NCI-H82 treated with DMSO at 0.1 percent for 48 hours (cell line): ENCODE results near the gene WNT9B.
"Not testable (repeated sequence)": the region's sequence is repeated elsewhere in the genome, so short reads cannot be mapped to it uniquely, and the experiment has no call there.

Experiments used
- DNase-seq: peaks from one replicate; lab custom pipeline; 2025; ENCODE audit not compliant: unreplicated experiment; lab: John Stamatoyannopoulos, UW

WNT9B gene

DNA sequence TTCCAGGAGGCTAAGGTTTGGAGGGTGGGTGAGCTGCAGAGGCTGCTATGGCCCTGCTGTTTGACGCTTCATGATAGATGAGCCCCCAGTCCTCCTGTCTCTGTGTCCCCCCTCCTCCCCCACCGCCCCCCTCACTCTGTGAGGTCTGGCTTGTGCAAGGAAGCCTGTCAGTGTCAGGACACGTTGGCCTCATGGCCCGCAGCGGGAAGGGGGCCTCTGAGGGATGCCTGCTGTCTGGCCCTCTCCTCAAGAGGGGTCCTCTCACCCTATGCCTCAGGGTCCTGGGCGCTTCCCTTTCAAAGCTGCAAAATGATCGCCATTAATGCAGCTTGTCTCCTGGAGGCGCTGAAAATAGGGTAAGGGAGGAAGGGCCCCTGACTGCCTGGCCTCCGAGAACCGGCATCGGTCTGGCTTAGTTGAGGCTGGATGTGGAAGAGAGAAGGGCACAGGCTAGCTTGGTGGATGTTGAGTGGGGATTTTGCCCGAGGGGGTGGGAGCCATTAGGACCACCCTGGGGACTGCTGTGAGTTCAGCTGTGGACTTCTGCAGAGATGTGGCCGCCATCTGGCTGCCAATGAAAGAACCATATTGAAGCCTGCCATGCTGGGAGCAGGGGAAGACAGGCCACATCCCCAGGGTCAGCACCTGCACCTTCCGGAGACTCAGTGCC lies 56.8 kb downstream of the WNT9B start:
- no peak for DNase-seq

DNA sequence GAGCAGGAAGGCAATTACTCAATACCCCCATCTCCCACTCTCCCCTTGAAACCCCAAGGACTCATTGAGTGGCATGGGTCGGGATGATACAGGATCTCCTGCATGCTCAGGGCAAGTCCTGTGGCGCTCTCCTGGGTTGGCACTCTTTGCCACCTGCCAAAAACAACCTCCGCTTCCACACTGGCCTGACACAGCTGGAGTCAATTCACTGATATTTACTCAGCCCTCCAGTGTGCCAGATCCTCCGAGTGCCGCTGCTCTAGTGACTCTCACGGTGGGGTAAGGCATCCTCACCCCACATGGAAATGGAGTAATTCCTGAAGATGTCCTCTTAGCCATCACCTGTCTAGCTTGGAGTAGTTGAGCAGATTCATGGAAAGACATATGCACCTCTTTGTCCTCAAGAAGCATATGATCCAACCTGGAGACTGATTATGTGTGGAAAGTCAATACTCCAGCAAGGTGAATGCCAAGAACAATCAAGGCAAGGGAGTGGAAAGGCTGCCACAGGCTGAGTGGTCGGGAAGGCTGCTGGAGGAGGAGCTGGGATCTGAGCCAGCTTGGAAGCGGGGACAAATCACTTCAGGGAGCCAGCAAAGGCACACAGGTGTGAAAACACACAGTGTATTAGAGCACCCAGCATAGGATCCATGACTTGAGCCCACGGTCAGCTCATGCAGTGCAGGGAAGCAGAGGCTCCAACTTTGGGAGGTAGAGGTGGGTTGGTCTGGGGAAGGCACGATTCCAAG lies 59.0 kb downstream of the WNT9B start:
- DNase-seq, result no peak

DNA sequence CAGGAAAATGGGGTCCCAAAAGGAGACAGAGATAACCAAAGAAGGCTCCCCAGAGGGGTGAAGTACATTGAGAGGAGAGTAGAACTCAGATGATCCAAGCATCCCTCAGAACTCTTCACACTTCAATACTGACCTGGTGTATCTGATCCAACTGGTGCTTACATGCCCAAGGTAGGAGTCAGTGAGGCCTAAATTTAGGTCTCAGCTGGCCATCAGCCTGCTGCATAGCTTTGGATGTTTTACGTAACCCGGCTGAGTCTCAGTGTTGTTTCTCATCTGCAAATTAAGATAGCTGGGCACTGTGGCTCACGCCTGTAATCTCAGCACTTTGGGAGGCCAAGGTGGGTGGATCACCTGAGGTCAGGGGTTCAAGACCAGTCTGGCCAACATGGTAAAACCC lies 59.9 kb downstream of the WNT9B start:
- DNase-seq, result no peak

DNA sequence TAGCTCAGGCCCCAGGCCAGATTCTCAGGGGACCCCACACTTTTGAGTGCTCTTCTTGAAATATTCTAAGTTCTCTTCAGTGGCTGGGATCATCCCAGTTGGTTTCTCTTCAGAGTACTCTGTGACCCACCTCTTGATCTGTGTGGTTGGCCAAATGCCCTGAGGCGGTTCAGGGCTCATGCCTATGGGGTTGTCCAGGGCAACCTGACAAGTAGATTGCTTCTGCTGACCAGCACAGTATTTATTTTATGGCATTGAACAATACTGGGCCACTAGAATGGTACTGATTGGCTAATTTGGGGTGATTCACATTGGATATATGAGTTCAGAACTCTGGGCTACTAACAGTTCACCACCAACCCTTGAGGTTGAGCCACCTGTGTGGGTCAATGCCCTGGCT lies 64.2 kb downstream of the WNT9B start:
- DNase-seq, result no peak

DNA sequence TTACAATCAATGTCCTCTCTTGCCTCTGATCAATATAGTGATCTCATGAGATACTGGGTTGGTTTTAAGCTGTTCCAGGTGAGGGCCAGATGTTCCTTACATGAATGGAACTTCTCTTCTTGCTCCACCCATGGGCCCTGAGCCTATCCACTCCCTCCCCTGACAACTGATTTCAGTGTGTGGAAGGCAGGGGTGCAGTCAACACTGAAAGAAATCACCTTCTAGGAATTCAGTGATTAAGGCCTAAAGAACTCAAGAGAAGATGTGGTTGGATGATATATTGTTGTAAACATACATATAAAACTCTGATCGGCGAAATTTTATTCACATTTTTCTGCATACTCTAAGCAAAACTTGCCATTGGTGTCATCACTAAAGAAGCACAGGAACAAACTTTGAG lies 64.8 kb downstream of the WNT9B start:
- no peak for DNase-seq

DNA sequence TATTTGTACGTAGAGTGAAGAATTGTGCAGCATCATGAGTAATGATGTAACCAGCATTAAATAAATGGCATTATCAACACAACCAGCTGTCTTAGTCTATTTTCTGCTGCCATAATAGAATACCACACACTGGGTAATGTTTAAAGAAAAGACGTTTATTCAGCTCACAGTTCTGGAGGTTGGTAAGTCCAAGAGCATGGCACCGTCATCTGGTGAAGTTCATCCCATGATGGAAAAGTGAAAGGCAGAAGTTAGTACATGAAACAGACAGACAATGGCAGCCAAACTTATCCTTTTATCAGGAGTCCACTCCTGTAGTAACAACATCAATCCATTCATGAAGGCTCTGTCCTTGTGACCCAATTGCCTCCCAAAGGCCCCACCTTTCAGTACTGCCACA lies 65.2 kb downstream of the WNT9B start:
- no peak for DNase-seq

DNA sequence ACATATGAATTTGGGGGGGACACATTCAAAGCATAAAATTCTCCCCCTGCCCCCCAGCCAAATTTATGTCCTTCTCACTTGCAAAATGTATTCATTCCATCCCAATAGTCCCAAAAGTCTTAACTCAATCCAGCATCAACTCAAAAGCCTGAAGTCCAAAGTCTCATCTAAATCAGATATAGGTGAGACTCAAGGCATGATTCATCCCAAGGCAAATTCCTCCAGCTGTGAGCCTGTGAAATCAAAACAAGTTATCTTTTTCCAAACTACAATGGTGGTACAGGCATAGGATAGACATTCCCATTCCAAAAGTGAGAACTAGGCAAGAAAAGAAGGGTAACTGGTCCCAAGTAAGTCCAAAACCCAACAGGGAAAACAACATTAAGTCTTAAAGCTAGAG lies 65.7 kb downstream of the WNT9B start:
- no peak for DNase-seq

DNA sequence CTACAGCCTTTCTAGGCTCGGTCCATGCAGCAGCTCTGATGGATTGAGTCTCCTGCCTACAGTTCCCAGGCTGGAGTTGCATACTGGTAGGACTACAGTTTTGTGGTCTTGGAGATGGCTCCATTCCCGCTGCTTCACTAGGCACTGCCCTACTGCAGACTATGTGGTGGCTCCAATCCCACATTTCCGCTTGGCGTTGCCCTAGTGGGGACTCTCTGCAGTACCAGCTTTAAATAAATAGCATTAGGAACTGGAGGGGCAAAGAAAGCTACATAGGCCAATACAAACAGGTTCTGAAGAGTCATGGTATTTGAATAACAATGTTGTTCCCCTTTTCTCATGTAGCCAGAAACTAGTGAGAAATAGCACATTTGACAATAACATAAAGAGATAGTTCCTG lies 66.1 kb downstream of the WNT9B start:
- DNase-seq, result no peak

DNA sequence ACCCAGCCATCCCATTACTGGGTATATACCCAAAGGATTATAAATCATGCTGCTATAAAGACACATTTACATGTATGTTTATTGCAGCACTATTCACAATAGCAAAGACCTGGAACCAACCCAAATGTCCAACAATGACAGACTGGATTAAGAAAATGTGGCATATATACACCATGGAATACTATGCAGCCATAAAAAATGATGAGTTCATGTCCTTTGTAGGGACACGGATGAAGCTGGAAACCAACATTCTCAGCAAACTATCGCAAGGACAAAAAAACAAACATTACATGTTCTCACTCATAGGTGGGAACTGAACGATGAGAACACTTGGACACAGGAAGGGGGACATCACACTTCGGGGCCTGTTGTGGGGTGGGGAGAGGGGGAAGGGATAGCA lies 70.6 kb downstream of the WNT9B start:
- not testable (repeated sequence) for DNase-seq

DNA sequence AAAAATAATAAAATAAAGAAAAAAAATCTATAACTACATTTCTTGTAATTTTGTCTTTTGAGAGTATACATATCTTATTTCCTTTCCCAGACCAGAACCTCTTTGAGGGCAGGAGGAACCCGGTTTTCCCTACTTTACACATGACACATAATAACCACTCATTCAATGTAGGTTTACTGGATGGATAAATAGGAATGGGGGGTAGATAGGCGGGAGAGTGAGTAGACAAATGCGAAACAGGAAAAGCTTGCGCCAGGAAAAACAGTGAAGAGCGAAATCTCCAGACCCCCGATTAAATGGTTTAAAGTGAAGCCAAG lies 71.1 kb downstream of the WNT9B start:
- no peak for DNase-seq

DNA sequence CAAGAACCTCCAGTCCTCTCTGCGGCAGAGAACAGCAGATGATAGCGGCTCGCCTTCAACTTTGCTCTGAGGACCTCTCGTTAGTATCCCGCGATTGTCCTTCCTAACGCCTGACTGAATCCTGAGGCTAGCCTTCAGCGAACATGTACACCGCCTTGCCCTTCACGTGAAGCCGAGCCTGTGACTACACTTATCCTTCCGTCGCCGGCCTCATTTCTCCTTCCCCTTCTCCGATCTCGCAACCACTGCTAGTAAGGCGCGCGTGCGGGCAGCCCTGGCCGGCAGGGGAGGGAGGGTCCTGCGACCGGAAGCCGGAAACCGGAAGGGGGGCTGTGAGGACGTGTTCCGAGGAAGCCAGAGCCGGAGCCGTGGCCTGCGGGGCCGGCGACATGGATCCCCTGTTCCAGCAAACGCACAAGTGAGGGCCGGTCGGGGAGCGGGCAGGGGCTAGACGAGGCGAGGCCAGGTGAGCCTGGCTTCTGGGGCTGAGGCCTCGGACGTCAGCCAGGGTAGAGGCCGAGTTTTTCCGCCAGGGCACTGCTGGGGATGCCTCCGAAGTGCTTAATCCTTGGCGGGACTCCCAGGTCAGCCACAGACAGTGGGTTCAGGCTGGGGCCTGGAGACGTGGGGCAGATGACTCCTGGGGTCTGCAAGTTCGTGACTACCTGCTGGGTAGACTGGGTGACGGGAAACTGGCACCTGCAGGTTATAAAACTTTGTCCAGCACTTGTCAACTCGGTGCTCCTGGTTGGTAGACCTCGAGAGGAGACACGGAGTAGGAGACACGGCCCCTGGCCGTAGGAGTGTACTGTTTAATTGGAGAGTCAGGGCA lies 71.6 kb downstream of the WNT9B start, which contains the start of gene GOSR2:
TSS of gene GOSR2 (plus strand) at position 357 of the 832 bp plus-strand sequence. CDS start at position 390, 33 bp downstream.
- DNase-seq, result peak; percentile 95

DNA sequence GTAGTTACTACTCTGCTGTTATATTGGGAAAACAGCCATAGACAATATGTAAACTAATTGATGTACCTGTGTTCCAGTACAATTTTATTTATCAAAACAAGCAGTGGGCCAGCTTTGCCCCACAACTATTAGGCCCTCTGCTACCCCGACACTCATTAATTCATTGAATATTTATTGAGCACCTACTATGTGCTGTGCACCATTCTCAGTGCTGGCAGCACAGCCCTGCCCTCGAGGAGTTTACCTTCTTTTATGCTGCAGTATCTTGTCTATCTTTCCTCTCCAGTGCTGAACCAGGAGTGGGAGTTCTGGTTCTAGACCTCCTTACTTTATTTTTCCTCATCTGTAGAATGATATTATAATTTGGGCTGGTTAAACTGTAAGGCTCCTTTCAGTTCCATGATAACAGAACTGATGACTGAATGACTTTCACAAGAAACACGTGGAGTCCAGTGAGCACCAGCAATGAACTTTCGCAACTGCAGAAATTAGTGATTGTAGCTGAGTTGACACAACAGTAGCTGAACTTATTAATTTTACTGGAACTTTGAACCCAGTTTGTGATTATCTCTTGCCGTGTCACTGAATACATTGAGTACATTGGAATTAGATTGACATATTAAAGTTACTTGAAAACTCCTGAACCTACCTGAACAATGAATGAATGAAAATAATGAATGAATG lies 73.9 kb downstream of the WNT9B start:
- no peak for DNase-seq

DNA sequence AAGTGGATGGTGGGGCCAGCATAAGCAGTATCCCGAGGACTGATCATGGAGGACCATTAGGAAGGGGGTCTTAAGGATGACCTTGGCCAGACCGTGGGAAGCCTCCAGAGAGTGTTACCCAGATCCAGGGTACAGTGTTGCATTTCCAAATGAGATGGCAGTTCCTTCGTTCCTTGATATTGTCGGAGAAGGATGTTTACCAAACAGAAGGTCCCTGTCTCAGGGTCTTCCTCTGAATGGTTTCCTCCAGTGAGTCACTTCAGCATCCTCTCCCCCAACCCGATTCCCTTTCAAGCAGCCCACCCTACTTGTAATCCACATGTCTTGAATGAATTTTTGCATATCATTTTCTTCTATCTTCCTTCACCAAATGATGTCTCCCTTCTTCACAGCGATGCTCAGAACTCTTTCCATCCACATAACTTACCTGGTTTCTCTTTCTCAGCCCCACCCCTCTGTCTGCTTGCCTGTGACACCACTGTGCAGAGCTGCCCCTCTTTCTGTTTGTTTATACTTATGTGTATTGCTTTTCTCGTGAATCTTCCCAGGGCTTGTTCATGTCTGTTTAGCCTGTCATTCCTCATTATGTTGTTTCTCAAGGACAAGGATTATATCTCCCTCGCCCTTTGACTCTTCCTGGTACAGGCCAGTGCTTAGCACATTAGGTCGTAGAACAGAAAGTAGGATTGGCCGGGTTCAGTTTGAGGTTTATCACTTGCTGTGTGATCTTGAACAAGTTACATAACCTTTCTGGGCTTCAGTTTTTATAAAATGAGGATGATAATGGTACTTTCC lies 77.3 kb downstream of the WNT9B start:
- DNase-seq, result no peak

DNA sequence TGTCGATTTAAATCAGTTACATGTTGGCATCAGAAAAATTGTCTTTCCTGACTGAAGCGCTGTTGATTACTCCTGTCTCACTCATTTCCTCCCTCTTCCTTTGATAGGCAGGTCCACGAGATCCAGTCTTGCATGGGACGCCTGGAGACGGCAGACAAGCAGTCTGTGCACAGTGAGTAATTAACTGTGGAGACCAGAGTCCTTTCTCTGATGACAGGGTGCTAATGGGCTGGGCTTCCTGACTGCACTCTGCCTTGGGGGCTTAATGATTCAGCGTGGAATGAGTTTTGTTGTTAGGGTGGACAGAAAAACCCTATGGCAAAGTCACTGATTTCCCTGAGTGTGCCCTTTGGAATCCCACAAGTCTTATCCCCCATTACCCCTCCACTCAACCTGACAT lies 78.0 kb downstream of the WNT9B start:
- no peak for DNase-seq

DNA sequence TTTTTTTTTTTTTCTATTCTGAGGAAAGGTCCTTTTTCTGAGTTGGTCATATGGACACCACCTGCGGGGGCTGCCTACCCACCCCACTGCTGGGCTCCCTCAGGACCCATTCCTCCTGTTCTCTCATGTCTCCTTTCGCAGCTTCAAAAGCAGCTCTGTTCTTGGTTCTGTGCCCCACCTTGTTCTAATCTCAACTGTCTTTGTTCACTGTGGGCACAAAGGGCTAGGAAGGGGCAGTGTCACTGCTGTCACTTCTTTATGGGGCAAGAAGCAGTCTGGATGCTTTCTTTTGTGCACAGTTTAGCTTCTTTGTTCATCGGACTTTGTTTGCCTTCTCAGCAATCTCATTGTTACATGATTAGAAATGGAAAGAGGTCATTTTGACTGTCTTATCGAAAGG lies 78.7 kb downstream of the WNT9B start:
- no peak for DNase-seq

DNA sequence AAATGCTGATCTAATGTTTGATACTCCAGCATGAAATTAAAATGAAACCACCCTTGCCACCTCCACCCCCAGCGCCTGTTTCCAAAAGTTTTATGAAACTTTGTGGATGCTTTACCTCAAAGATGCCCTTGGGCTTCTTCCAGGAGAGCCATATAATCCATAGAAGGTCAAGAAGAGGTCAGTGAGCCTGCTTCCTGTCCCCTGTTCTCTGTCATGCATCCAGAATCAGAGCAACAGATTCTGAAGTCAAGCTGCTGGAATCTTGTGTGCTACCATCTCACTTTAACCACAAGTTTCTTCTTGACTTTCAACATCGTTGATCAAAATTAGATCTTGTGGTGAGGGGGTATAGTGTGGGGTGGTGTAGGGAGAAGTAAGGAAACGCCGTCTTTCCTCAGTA lies 80.2 kb downstream of the WNT9B start:
- no peak for DNase-seq

DNA sequence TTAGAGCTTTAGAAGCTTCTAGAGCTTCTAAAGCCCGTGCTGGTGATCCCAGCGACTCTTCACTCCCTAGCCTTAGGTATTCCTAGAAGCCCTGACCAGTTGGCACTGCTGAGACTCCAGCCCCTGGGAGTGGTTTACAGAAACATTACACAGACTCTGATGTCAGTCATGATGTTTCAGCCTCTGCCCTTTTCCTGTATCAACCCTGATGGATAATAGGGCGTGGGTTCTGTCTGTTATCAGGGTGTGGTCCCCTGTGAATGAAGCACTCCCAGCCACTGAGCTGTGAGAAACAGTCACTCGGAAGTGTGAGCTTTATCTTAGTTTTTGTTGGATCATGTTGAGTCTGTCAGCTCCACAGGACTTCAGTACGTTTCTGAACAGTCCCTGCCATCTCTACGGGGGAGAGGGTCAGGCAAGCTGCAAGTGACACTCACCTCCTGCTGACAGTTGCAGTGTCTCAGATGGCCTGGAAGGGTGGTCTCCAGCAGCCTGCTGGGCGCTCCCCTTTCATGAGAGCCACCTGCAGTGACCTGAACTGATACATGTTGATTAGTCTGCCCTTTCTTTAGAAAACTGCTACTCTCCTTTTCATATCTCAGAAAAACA lies 84.4 kb downstream of the WNT9B start:
- DNase-seq, result no peak
